ENCODE measurements around the gene VWA8.

The VWA8 gene

DNA sequence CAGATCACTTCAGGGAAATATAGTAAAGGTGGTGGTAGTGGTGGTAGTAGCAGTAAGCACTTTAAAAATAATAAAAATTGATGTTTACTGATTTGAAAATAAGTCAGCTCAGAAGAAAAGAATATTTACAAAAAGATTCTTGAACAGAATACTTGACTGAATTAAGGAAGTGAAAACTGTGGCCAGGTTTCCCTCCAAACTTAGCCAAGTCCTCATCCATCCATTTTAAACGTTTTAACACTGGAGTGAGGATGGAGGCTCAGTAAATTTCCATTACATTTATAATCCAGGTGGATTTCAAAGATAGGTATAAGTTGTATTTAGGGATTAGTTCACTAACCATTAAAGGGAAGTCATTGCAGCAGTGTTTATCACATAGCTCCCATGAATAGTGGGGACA is 282.1 kb downstream of the VWA8 start:
- no peak for DNase-seq (ENCODE audit: low read depth in 2 of 2)
- TF ChIP-seq CTCF (IDR thresholded peaks at IDR 0.05; ENCODE audit: low read depth, low read length): no peak
- H3K4me3 ChIP-seq (replicated peaks in 1 of 2; ENCODE audit: low read depth in 2 of 2, low read length in 2 of 2): no peak overlapping the region

- H3K4me3 ChIP-seq (replicated peaks in 1 of 2; ENCODE audit: low read depth in 2 of 2, low read length in 2 of 2): no peak overlapping the region
- peak; percentile 56 to 69 for DNase-seq (ENCODE audit: low read depth in 2 of 2)
- TF ChIP-seq CTCF (IDR thresholded peaks at IDR 0.05; ENCODE audit: low read depth, low read length): no peak
Observed at GRCh38 chr13:41678249-41678648, 282.7 kb downstream of the VWA8 start.

DNA sequence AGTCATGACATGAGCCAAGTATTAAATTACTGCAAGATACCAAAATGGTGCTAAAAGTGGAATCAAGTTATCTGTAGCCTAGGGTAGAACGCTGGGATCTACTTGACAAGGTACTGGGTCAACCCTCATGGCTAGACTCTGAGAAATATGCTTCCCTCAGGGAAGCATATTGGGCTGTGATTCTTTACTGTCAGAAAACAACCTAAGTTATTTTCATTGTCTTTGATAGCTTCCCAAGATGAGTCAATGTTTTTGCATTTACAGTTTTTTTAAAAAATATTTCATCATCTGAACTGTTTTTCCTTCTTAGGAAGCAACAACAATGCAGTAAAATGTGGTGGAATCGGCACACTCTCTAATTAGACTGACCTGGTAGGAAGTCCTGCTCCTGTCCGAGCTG is 285.6 kb downstream of the VWA8 start:
- peak; percentile 59 to 78 for DNase-seq (ENCODE audit: low read depth in 2 of 2)
- no peak for TF ChIP-seq CTCF (IDR thresholded peaks at IDR 0.05; ENCODE audit: low read depth, low read length)
- no peak overlapping the region for H3K4me3 ChIP-seq (replicated peaks in 1 of 2; ENCODE audit: low read depth in 2 of 2, low read length in 2 of 2)

DNA sequence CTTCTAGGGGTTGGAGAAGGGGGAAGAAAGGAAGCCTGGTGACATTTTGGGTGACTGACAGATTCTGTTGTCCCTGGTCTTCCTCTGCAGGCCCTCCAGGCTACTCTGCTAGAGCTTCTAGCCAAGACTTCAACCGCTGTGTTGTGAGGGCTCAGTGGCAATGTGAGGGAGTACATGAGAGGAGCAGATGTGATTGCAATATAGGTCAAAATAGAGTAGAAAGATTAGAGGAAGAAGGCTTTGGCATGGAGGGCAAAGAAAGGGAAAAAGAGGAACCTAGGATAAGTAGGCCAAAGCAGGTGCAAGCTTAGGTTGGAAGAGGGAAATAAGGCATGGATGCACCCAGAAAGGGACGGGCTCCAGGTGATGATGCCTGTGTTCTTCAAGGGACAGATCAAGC is 286.7 kb downstream of the VWA8 start:
- no peak overlapping the region for H3K4me3 ChIP-seq (replicated peaks in 1 of 2; ENCODE audit: low read depth in 2 of 2, low read length in 2 of 2)
- no peak for DNase-seq (ENCODE audit: low read depth in 2 of 2)
- TF ChIP-seq CTCF (IDR thresholded peaks at IDR 0.05; ENCODE audit: low read depth, low read length): no peak

- no peak for DNase-seq (ENCODE audit: low read depth in 2 of 2)
- no peak for TF ChIP-seq CTCF (IDR thresholded peaks at IDR 0.05; ENCODE audit: low read depth, low read length)
- no peak overlapping the region for H3K4me3 ChIP-seq (replicated peaks in 1 of 2; ENCODE audit: low read depth in 2 of 2, low read length in 2 of 2)
Observed at GRCh38 chr13:41673640-41674039, 287.3 kb downstream of the VWA8 start.

GRCh38 chr13:41670873-41671443 is 290.0 kb downstream of the VWA8 start:
- DNase-seq (ENCODE audit: low read depth in 2 of 2): no peak
- TF ChIP-seq CTCF (IDR thresholded peaks at IDR 0.05; ENCODE audit: low read depth, low read length): no peak
- no peak overlapping the region for H3K4me3 ChIP-seq (replicated peaks in 1 of 2; ENCODE audit: low read depth in 2 of 2, low read length in 2 of 2)

DNA sequence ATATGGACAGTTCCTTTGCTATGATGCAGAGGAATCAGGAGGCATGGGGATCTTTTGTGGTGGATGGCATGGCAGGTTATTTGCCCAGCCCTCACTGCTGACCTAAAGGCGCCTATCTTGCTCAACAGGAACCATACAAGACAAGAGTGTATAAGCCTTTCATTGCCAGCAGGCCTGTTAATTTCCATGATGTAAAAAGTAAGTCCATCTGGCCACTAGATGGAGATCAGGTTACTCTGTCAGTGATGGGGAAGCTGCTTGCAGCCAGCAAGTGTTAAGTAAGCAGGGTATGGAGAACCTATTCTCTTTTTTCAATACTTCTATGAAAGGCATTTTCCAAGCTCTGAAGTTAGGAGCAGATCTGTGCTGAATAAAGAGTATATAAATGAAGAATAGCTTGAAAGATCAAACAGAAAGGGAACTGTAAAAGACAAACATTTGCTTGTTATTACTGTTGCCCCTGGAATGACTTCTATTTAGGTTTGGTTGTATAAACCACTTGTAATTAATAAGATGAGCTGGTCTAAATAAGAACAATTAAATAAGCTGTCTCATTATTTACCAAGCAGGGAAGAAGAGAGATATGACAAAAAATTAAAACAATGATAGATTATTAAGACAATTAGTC is 292.7 kb downstream of the VWA8 start:
- TF ChIP-seq CTCF (IDR thresholded peaks at IDR 0.05; ENCODE audit: low read depth, low read length): peak; percentile 74
- no peak overlapping the region for H3K4me3 ChIP-seq (replicated peaks in 1 of 2; ENCODE audit: low read depth in 2 of 2, low read length in 2 of 2)
- DNase-seq (ENCODE audit: low read depth in 2 of 2): peak; percentile 97
